ENCODE results near the gene CRACDL. TPM values are rescaled to one million over a fixed set of nuclear protein-coding genes. Genes with fewer than 3 reads are reported as not detected.

CRACDL gene
- total and polyA plus RNA-seq, 2 donors (not counting 3 experiments of a cell fraction or from before 2014, with no cell fraction given) = 0.92 to 6.3 TPM

DNA sequence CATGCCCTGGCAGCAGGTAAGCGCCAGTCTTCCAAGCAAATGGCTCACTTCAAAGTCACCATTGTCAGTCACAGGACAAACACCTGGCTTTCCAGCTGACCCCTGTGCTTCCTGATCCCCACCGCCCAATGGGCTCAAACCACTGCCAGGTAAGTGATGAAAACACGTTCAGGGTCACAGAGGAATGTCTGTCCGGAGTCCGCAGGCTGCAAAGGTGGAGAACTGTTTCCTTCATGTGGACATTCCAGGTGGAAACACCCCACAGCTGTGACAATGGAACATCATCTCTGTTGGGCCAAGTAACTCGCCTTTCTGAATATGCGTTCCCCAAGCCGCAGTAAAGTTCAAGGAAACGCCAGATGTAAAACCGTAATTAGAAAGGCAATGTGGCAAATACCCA, 86.0 kb downstream of the CRACDL start:
- DNase-seq (ENCODE audit: low read depth, low spot score) = no peak
- no TSS peak for BruUV-seq (replicated peaks)
- Histone ChIP-seq H3K36me3 (ENCODE audit: control insufficient read depth in 2 of 2, extremely low read depth in 1 of 2, insufficient read depth in 2 of 2, low read length in 2 of 2) (no peaks in the 10 kb centered on the region), H3K9ac (replicated peaks; ENCODE audit: extremely low read depth, insufficient read depth, low read length) (no peak overlapping the region), H3K27me3 (ENCODE audit: control insufficient read depth in 2 of 2, insufficient read depth in 2 of 2, low read length in 2 of 2) (no peaks in the 10 kb centered on the region), H3K4me3 (replicated peaks in 1 of 3; ENCODE audit: insufficient read depth in 1 of 3, low read depth in 1 of 3, low read length in 3 of 3) (no peak overlapping the region), H3K9me1 (replicated peaks; ENCODE audit: control insufficient read depth, extremely low read depth, insufficient read depth, low read length) (no peaks in the 10 kb centered on the region), H3K27ac (ENCODE audit: insufficient read depth, low read depth, low read length) (no peak overlapping the region), H3K4me1 (ENCODE audit: control insufficient read depth, extremely low read depth, insufficient read depth, low read length) (no peaks in the 10 kb centered on the region), H4K20me1 (replicated peaks; ENCODE audit: control insufficient read depth, extremely low read depth, insufficient read depth, low read length) (no peaks in the 10 kb centered on the region), H2AFZ (ENCODE audit: low read depth, low read length) (no peak overlapping the region), H3K4me2 (ENCODE audit: insufficient read depth, low read length) (no peak overlapping the region), H3K9me3 (replicated peaks; ENCODE audit: control insufficient read depth, insufficient read depth, low read length) (no peaks in the 10 kb centered on the region), H3K79me2 (ENCODE audit: control insufficient read depth, insufficient read depth, low read length) (no peaks in the 10 kb centered on the region)
- dilution Hi-C loops (cut with MboI; ENCODE audit: extremely low pct_ligation_motif_present, low sequenced_read_pairs) (no loop called here), intact Hi-C loops (cut with micrococcal nuclease) (no loop called here)
- TF ChIP-seq EZH2 (IDR thresholded peaks at IDR 0.05; ENCODE audit: borderline replicate concordance, low read depth, low read length, severe bottlenecking) (no peak), JUN (IDR thresholded peaks at IDR 0.05; ENCODE audit: borderline replicate concordance, insufficient read depth, insufficient read length, low read depth) (no peak), GATA2 (IDR thresholded peaks at IDR 0.05; ENCODE audit: insufficient read depth, insufficient read length, low read depth, low read length) (no peak), MAX (IDR thresholded peaks at IDR 0.05; ENCODE audit: insufficient read depth, insufficient read length) (no peak), MYC (IDR thresholded peaks at IDR 0.05; ENCODE audit: low read depth, low read length) (no peak), POLR2AphosphoS5 (IDR thresholded peaks at IDR 0.05; ENCODE audit: insufficient read depth, low read depth, low read length) (no peak), POLR2A (IDR thresholded peaks at IDR 0.05; ENCODE audit: low read depth, low read length) (no peak), FOS (IDR thresholded peaks at IDR 0.05; ENCODE audit: borderline replicate concordance, insufficient read depth, low read length) (no peak)
- TF ChIP-seq, protein P1, sequence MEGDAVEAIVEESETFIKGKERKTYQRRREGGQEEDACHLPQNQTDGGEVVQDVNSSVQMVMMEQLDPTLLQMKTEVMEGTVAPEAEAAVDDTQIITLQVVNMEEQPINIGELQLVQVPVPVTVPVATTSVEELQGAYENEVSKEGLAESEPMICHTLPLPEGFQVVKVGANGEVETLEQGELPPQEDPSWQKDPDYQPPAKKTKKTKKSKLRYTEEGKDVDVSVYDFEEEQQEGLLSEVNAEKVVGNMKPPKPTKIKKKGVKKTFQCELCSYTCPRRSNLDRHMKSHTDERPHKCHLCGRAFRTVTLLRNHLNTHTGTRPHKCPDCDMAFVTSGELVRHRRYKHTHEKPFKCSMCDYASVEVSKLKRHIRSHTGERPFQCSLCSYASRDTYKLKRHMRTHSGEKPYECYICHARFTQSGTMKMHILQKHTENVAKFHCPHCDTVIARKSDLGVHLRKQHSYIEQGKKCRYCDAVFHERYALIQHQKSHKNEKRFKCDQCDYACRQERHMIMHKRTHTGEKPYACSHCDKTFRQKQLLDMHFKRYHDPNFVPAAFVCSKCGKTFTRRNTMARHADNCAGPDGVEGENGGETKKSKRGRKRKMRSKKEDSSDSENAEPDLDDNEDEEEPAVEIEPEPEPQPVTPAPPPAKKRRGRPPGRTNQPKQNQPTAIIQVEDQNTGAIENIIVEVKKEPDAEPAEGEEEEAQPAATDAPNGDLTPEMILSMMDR (IDR thresholded peaks at IDR 0.05; ENCODE audit: extremely low read depth in 1 of 2, insufficient read depth in 1 of 2, low read depth in 1 of 2, low read length in 2 of 2) = no peak
- CTCF ChIA-PET = interaction anchor here (0.8 to 1.8 kb wide), 2 partner anchors 10 to 201 kb away, joined by 3 to 5 read pairs; no protein-coding TSS in a partner anchor
- no peak for FAIRE-seq
- POLR2A ChIA-PET = no interaction called here
